ENCODE results near the gene CA10.

DNA sequence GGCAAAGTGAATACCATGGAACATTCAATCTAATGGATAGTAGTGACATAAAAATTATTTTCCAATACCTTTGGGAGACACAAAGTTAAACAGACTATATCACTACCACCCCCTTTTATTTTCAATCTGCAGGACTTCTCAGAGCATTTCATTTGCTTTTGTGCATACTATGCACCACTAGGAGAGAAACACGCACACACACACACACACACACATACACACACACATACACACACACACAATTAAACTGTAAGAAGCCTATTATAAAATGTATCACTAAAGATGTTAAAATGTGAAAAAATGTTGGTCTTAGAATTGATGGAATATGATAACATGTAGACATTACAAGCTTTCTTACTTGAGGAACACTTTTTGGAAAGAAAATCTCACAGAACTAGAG is 331.4 kb downstream of the CA10 start:
- TF ChIP-seq CTCF (conservative IDR thresholded peaks at IDR 0.05; ENCODE audit: low read depth in 2 of 2): no peak
- no peak for TF ChIP-seq POLR2AphosphoS5 (IDR thresholded peaks at IDR 0.05; ENCODE audit: low read depth)
- TF ChIP-seq EZH2 (IDR thresholded peaks at IDR 0.05; ENCODE audit: low read depth, unreplicated experiment): no peak
- TF ChIP-seq EZH2phosphoT487 (IDR thresholded peaks at IDR 0.05; ENCODE audit: unreplicated experiment): no peak
- TF ChIP-seq, protein P1, sequence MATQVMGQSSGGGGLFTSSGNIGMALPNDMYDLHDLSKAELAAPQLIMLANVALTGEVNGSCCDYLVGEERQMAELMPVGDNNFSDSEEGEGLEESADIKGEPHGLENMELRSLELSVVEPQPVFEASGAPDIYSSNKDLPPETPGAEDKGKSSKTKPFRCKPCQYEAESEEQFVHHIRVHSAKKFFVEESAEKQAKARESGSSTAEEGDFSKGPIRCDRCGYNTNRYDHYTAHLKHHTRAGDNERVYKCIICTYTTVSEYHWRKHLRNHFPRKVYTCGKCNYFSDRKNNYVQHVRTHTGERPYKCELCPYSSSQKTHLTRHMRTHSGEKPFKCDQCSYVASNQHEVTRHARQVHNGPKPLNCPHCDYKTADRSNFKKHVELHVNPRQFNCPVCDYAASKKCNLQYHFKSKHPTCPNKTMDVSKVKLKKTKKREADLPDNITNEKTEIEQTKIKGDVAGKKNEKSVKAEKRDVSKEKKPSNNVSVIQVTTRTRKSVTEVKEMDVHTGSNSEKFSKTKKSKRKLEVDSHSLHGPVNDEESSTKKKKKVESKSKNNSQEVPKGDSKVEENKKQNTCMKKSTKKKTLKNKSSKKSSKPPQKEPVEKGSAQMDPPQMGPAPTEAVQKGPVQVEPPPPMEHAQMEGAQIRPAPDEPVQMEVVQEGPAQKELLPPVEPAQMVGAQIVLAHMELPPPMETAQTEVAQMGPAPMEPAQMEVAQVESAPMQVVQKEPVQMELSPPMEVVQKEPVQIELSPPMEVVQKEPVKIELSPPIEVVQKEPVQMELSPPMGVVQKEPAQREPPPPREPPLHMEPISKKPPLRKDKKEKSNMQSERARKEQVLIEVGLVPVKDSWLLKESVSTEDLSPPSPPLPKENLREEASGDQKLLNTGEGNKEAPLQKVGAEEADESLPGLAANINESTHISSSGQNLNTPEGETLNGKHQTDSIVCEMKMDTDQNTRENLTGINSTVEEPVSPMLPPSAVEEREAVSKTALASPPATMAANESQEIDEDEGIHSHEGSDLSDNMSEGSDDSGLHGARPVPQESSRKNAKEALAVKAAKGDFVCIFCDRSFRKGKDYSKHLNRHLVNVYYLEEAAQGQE (IDR thresholded peaks at IDR 0.05; ENCODE audit: unreplicated experiment): no peak
- no peak for TF ChIP-seq CREB1 (CRISPR knock-in tag; IDR thresholded peaks at IDR 0.05; ENCODE audit: low read depth)
- TF ChIP-seq STAT1 (IDR thresholded peaks at IDR 0.05; ENCODE audit: unreplicated experiment): no peak
- no peak for TF ChIP-seq JUNB (IDR thresholded peaks at IDR 0.05; ENCODE audit: unreplicated experiment)
- TF ChIP-seq ZNF114 (CRISPR knock-in tag; IDR thresholded peaks at IDR 0.05): no peak

Data from GM23338 (cell line).